ENCODE measurements around the gene SHLD2.
A peak's percentile ranks its signal among the peaks of the same experiment; 100 is the strongest.

The SHLD2 gene, protein sequence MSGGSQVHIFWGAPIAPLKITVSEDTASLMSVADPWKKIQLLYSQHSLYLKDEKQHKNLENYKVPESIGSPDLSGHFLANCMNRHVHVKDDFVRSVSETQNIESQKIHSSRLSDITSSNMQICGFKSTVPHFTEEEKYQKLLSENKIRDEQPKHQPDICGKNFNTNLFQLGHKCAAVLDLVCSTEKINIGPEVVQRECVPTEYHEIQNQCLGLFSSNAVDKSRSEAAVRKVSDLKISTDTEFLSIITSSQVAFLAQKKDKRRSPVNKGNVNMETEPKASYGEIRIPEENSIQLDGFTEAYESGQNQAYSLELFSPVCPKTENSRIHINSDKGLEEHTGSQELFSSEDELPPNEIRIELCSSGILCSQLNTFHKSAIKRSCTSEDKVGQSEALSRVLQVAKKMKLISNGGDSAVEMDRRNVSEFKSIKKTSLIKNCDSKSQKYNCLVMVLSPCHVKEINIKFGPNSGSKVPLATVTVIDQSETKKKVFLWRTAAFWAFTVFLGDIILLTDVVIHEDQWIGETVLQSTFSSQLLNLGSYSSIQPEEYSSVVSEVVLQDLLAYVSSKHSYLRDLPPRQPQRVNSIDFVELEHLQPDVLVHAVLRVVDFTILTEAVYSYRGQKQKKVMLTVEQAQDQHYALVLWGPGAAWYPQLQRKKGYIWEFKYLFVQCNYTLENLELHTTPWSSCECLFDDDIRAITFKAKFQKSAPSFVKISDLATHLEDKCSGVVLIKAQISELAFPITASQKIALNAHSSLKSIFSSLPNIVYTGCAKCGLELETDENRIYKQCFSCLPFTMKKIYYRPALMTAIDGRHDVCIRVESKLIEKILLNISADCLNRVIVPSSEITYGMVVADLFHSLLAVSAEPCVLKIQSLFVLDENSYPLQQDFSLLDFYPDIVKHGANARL

GRCh38 chr10:87094373-87095235 is at the start of gene SHLD2, which contains the start of gene GLUD1:
TSS of gene SHLD2 (plus strand) at chr10:87095206. CDS start at chr10:87151355, 56,149 bp downstream.
TSS of gene GLUD1 (minus strand) at chr10:87094843. CDS start at chr10:87094769, 74 bp downstream.
- H3K4me3 ChIP-seq (ENCODE audit: control insufficient read depth, low read depth, low read length): peak within 1 kb of the TSS; percentile 74
- TF ChIP-seq, protein P1, sequence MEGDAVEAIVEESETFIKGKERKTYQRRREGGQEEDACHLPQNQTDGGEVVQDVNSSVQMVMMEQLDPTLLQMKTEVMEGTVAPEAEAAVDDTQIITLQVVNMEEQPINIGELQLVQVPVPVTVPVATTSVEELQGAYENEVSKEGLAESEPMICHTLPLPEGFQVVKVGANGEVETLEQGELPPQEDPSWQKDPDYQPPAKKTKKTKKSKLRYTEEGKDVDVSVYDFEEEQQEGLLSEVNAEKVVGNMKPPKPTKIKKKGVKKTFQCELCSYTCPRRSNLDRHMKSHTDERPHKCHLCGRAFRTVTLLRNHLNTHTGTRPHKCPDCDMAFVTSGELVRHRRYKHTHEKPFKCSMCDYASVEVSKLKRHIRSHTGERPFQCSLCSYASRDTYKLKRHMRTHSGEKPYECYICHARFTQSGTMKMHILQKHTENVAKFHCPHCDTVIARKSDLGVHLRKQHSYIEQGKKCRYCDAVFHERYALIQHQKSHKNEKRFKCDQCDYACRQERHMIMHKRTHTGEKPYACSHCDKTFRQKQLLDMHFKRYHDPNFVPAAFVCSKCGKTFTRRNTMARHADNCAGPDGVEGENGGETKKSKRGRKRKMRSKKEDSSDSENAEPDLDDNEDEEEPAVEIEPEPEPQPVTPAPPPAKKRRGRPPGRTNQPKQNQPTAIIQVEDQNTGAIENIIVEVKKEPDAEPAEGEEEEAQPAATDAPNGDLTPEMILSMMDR (conservative IDR thresholded peaks at IDR 0.05; ENCODE audit: control insufficient read depth, insufficient read depth, low read depth, low read length): no peak
- DNase-seq (ENCODE audit: low read depth): peak; percentile 86

- TF ChIP-seq, protein P1 (conservative IDR thresholded peaks at IDR 0.05; ENCODE audit: control insufficient read depth, insufficient read depth, low read depth, low read length): no peak
- H3K4me3 ChIP-seq (ENCODE audit: control insufficient read depth, low read depth, low read length): no peak overlapping the region
- no peak for DNase-seq (ENCODE audit: low read depth)
Observed at GRCh38 chr10:87045434-87045938, 49.5 kb upstream of the SHLD2 start.

DNA sequence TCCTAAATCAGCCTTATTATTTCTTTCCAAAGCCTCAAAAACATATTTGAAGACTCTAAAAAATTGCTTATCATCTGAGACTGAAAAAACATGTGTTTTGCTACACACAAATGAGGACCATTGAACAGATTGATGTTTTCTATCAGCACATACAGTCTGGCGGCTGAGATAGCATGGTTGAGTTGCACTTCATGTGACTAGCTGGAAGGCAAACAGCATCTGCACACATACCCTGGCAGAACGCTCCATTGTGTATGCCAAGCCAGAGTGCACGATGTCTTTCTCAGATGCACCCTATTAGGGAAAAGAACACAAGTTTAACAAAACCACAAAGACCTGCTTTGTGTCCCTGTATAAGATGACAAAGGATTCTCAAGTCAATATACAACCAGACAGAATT is 41.9 kb upstream of the SHLD2 start:
- TF ChIP-seq, protein P1 (conservative IDR thresholded peaks at IDR 0.05; ENCODE audit: control insufficient read depth, insufficient read depth, low read depth, low read length): no peak
- no peak for DNase-seq (ENCODE audit: low read depth)

GRCh38 chr10:87053577-87054181 is 41.3 kb upstream of the SHLD2 start:
- H3K4me3 ChIP-seq (ENCODE audit: control insufficient read depth, low read depth, low read length): no peak overlapping the region
- no peak for DNase-seq (ENCODE audit: low read depth)
- TF ChIP-seq, protein P1 (conservative IDR thresholded peaks at IDR 0.05; ENCODE audit: control insufficient read depth, insufficient read depth, low read depth, low read length): no peak

More for the DNA sequence above, 41.9 kb upstream of the SHLD2 start:
- H3K4me3 ChIP-seq (ENCODE audit: control insufficient read depth, low read depth, low read length): no peak overlapping the region

- TF ChIP-seq, protein P1 (conservative IDR thresholded peaks at IDR 0.05; ENCODE audit: control insufficient read depth, insufficient read depth, low read depth, low read length): peak; percentile 48
- peak; percentile 71 for DNase-seq (ENCODE audit: low read depth)
- H3K4me3 ChIP-seq (ENCODE audit: control insufficient read depth, low read depth, low read length): no peak overlapping the region
Observed at GRCh38 chr10:87054373-87055295, 40.4 kb upstream of the SHLD2 start.
